Uterus (tissue), 2 donors: ENCODE measurements around the gene ACSF3.

ENCODE experiments used
- POLR2A ChIP-seq, 2 donors: fragments of 450-650 bp; IDR thresholded peaks; one replicate each; pipeline ENCODE4 v1.6.1; 2016; ENCODE audit warnings: antibody characterized with exemption in 2 of 2, mild to moderate bottlenecking in 1 of 2, moderate library complexity in 1 of 2
- TF ChIP-seq, protein P1 (sequence below), 4 experiments: fragments of 200-600 bp in 2 of 4; fragments of 450-650 bp in 2 of 4; sonication (generic) in 2 of 4; IDR thresholded peaks; one replicate each; pipeline ENCODE4 v1.5.1; 2016 to 2019; ENCODE audit warnings: antibody characterized with exemption in 4 of 4, mild to moderate bottlenecking in 2 of 4, moderate library complexity in 1 of 4

DNA sequence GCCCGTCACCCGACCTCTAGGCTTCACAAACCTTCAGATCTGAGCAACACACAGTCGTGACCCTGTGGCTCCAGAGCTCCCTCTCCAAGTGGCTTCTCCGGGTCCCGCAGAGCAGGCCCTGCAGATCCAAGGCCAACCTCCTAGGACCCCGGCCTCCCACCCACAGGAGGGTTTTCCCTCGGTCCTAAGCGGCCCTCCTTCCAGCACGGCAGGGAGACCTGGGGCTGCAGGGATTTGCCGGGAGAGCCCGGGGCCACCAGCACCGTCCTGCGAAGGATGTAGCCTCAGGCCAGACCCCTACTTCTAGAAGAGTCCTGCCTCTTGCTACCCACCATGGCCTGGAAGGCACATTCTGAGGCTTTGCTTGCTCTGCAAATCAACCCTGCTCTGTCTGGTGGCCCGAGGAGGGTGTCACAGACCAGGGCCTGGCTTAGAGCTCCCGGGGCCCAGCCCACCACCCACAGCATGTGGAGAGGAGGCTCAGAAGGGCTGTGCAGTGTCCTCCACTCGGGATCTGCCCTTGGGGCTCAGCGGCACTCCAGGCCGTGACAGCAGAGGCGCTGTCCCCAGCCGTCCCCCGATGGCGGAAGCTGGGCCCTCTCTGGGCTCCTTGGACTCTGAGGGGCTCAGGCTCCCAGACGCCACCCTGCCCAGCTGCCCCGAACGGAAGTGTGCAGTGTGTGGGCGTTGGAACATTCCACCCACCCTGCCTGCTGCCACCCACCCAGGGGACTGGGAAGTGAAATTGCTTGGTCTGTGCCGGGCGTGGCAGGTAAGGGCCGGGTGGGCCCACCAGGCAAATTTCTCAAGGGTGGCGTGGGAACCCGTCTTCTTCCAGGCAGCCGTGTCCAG, 28.8 kb upstream of the ACSF3 start:
- TF ChIP-seq, protein P1, sequence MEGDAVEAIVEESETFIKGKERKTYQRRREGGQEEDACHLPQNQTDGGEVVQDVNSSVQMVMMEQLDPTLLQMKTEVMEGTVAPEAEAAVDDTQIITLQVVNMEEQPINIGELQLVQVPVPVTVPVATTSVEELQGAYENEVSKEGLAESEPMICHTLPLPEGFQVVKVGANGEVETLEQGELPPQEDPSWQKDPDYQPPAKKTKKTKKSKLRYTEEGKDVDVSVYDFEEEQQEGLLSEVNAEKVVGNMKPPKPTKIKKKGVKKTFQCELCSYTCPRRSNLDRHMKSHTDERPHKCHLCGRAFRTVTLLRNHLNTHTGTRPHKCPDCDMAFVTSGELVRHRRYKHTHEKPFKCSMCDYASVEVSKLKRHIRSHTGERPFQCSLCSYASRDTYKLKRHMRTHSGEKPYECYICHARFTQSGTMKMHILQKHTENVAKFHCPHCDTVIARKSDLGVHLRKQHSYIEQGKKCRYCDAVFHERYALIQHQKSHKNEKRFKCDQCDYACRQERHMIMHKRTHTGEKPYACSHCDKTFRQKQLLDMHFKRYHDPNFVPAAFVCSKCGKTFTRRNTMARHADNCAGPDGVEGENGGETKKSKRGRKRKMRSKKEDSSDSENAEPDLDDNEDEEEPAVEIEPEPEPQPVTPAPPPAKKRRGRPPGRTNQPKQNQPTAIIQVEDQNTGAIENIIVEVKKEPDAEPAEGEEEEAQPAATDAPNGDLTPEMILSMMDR (IDR thresholded peaks at IDR 0.05) = no peak
- TF ChIP-seq POLR2A (IDR thresholded peaks at IDR 0.05) = no peak
